Gastrocnemius medialis (tissue), 4 donors: ENCODE results near the gene KHDRBS1.

ENCODE experiments used
- CTCF ChIP-seq, 5 experiments: fragments of 450-650 bp in 3 of 5; fragments of 200-600 bp in 2 of 5; sonication (generic) in 2 of 5; IDR thresholded peaks in 4 of 5; conservative IDR thresholded peaks in 1 of 5; 1 replicate in 4 of 5; 2 replicates in 1 of 5; pipeline ENCODE4 v1.5.1; 2016 to 2019; ENCODE audit warnings: antibody characterized with exemption in 5 of 5, mild to moderate bottlenecking in 3 of 5, moderate library complexity in 3 of 5
- POLR2A ChIP-seq, 2 donors: fragments of 450-650 bp; IDR thresholded peaks; one replicate each; pipeline ENCODE4 v1.6.1; 2017; ENCODE audit warnings: antibody characterized with exemption in 2 of 2, mild to moderate bottlenecking in 2 of 2, moderate library complexity in 2 of 2

GRCh38 chr1:31989964-31990363 is 23.7 kb upstream of the KHDRBS1 start:
- no peak for TF ChIP-seq CTCF (IDR thresholded peaks at IDR 0.05 in 4 of 5, conservative IDR thresholded peaks at IDR 0.05 in 1 of 5)
- no peak for TF ChIP-seq POLR2A (IDR thresholded peaks at IDR 0.05)
